D721Med (cell line): ENCODE measurements around the gene ARRB1.

Experiments
- DNase-seq: peaks from one replicate; pipeline ENCODE4 v3.0.0; 2011; ENCODE audit warnings: low spot score; ENCODE audit not compliant: insufficient read length
- FAIRE-seq: peaks from 2 replicates; lab custom pipeline; 2011; peaks lifted over from hg19 to GRCh38; lab: Jason Lieb, UNC
- CTCF ChIP-seq: IDR thresholded peaks from 2 replicates; pipeline ENCODE4 v1.5.1; 2012; ENCODE audit warnings: mild to moderate bottlenecking, control low read depth; ENCODE audit not compliant: insufficient read depth; ENCODE audit errors: missing control alignments

The ARRB1 gene

GRCh38 chr11:75272821-75273301 is 78.6 kb downstream of the ARRB1 start:
- DNase-seq (no peak), FAIRE-seq (no peak)
- TF ChIP-seq CTCF: no peak

- no peak for TF ChIP-seq CTCF
- FAIRE-seq: no peak
- DNase-seq: no peak
Observed at GRCh38 chr11:75272391-75272790, 79.1 kb downstream of the ARRB1 start.

- DNase-seq (no peak), FAIRE-seq (no peak)
- TF ChIP-seq CTCF: no peak
Observed at GRCh38 chr11:75271730-75272129, 79.7 kb downstream of the ARRB1 start.

GRCh38 chr11:75270896-75271418 is 80.5 kb downstream of the ARRB1 start:
- DNase-seq (no peak), FAIRE-seq (no peak)
- TF ChIP-seq CTCF: peak; percentile 45

GRCh38 chr11:75269896-75270295 is 81.6 kb downstream of the ARRB1 start:
- no peak for DNase-seq
- FAIRE-seq: no peak
- TF ChIP-seq CTCF: no peak

GRCh38 chr11:75269367-75269660 is 82.1 kb downstream of the ARRB1 start:
- TF ChIP-seq CTCF: no peak
- FAIRE-seq: no peak
- no peak for DNase-seq

GRCh38 chr11:75268626-75269366 is 82.7 kb downstream of the ARRB1 start:
- TF ChIP-seq CTCF: no peak
- DNase-seq (no peak), FAIRE-seq (no peak)
